ENCODE results near the gene PKHD1. TPM values are rescaled to one million over a fixed set of nuclear protein-coding genes. Genes with fewer than 3 reads are reported as not detected.

The PKHD1 gene, protein sequence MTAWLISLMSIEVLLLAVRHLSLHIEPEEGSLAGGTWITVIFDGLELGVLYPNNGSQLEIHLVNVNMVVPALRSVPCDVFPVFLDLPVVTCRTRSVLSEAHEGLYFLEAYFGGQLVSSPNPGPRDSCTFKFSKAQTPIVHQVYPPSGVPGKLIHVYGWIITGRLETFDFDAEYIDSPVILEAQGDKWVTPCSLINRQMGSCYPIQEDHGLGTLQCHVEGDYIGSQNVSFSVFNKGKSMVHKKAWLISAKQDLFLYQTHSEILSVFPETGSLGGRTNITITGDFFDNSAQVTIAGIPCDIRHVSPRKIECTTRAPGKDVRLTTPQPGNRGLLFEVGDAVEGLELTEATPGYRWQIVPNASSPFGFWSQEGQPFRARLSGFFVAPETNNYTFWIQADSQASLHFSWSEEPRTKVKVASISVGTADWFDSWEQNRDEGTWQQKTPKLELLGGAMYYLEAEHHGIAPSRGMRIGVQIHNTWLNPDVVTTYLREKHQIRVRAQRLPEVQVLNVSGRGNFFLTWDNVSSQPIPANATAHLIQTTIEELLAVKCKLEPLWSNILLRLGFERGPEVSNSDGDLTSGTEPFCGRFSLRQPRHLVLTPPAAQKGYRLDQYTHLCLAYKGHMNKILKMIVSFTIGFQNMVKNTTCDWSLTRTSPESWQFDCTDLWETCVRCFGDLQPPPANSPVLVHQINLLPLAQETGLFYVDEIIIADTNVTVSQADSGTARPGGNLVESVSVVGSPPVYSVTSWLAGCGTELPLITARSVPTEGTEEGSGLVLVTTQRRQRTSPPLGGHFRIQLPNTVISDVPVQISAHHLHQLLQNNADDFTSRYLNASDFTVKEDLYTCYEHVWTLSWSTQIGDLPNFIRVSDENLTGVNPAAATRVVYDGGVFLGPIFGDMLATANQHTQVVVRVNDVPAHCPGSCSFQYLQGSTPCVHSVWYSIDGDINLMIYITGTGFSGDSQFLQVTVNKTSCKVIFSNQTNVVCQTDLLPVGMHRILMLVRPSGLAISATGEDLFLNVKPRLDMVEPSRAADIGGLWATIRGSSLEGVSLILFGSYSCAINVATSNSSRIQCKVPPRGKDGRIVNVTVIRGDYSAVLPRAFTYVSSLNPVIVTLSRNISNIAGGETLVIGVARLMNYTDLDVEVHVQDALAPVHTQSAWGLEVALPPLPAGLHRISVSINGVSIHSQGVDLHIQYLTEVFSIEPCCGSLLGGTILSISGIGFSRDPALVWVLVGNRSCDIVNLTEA (N-terminal part only)
- total RNA-seq (ENCODE audit: insufficient read depth, low replicate concordance): 1.7 TPM

DNA sequence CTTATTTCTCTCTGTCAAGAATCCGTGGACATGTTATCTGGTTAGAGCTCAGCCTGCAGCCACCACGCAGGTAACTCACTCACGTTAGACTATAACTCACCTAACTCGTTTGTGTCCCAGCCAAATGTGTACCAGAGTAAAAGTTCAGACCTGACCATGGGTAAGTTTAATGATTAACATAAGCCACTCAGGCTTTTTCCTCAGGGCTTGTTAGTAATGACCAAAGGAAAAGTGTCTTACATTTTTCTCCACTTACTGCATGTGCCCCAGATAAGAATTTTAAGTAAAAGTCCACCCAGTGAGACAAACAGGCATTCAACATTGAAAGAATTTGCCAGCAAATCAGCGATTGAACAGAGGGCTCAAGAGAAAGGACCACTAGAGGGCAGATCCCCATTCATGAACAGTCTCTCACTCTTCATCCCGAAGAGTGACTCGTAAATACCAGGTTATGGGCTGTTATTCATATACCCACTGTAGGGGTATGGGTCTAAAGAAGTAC, at the start of gene PKHD1:
TSS of gene PKHD1 (minus strand) at position 116 of the 502 bp plus-strand sequence. CDS start 2,680 bp downstream, outside the sequence.
- DNase-seq (ENCODE audit: low spot score): no peak

DNA sequence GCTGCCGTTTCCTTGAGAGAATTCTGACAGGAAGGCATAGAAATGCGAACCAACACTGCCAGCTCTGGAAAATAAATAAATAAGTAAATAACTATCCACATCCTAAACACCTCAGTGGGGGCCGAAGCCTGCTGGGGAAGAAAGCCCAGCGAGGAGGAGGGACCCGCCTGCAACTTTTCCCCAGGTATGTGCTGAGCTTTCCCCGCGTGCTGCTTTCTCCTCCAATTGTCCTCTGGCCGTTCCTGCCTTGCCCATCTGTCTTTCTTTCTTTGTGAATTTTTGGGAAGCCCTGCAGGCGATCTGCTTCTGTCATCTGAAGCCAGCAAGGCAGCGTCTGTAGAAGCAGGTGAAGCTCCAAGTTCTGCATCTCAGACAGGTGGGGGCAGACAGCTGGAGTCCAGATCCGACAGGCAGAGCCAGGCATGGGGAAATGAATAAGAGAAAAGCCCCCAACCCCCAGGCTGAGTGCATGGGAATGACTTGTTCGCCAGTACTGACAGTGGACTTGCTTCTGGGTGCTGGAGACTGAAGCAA, 49.6 kb upstream of the PKHD1 start:
- no peak for DNase-seq (ENCODE audit: low spot score)

DNA sequence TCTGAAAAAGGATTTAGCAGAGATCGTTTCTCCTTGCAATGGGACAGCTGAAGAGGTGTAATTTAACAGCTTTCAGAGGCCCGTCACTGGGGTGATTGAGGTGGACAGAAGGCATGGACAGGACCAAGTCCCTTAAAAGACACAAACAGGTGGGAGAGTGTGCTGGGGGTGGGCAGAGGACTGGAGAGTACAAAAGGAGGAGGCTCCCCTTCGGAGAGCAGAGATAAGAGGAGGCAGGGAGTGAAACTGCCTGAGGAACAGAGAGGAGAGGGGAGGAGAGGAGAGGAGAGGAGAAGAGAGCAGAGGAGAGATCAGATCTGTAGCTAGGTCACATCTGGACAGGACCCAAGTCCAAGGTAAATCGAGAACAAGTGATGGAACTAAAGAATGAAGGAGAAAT, 48.6 kb upstream of the PKHD1 start:
- no peak for DNase-seq (ENCODE audit: low spot score)

DNA sequence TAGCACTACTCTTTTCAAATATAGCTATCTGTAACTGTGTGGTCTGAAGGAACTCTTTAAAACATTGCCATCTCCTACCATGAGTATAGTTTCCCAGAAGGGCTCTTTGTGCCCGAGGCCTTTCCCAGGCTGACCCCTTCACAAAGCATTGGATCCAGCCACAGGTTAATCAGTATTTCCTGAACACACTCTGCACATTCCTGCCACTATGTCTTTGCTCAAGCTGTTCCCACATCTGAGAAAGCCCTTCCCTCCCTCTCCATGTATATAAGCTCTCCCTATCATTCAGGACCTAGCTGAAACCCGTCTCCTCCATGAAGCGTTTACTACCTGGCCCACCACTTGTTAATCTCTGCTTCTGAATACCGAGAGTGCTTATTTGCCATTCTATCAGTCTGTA, 47.8 kb upstream of the PKHD1 start:
- DNase-seq (ENCODE audit: low spot score): no peak

DNA sequence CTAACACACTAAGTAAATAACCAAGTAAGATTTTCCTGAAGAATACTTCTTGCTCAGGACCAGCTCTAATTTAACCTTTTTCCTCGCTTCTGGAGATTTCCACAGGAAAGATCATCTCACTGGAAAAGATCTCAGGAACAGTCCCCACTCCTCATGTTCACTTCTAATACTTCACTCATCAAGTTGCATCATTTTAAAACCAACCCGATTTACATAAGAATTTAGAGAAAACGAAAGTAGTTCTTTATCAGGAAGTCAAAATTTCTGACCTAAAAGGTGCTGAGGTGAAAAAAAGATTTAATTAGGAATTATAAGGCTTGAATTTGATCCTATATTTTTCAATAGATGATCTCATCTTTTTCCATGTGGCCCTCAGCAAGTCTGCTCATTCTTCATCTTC, 46.6 kb upstream of the PKHD1 start:
- no peak for DNase-seq (ENCODE audit: low spot score)

DNA sequence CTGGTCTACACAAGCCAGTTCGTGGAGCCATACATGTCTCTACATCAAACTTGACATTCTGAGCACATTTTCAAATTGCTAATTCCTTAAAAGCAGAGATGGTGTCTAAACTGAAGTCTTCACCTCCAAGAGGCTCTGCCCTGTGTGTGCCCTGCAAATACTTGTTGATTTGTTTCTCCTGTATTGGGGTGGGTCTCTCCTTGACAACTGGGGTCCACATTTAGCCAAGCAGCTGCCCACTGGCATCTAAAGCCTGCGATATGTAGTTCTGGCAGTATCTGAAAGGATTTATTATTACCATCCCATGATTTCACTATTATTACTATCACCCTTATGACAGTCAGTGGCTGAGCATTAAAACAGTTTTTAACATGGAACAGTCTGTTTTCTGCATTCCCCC, 45.9 kb upstream of the PKHD1 start:
- DNase-seq (ENCODE audit: low spot score): no peak

DNA sequence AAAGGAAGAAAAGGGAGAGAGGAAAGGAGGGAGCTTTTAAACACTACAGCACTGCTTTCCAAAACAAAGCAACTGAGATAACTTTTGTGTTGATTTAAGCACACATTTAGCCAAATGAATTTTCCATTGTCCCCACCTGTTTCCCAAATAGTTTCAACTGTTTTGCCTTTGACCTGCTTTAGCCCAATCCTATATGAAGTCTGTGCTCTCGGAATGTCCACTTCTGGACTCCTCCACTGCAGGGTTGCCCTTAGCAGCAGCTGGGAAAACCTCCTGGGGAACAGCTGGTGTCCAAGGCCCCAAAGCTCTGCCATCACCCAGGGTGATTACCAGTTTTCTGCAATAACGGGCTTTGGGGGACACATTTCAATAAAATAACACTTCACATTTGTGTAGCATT, 44.9 kb upstream of the PKHD1 start:
- DNase-seq (ENCODE audit: low spot score): no peak

DNA sequence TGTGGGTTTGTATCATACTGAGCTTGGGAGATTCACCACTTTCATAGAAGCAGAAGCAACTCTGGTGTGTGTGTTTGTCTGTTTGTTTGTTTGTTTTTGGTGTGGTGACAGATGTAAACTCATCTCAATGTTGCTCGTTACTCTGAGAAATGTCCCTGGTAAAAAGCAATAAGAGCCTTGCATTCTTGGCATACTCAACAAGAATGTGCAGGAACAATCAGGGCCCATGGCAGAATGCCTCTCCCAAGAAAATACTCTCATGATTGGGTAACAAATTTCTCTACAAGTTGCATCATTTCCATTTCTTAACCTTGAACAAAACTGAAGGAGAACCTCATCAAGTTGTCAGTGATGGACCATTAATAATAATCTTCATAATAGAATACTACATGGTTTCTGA, 43.0 kb upstream of the PKHD1 start:
- no peak for DNase-seq (ENCODE audit: low spot score)

DNA sequence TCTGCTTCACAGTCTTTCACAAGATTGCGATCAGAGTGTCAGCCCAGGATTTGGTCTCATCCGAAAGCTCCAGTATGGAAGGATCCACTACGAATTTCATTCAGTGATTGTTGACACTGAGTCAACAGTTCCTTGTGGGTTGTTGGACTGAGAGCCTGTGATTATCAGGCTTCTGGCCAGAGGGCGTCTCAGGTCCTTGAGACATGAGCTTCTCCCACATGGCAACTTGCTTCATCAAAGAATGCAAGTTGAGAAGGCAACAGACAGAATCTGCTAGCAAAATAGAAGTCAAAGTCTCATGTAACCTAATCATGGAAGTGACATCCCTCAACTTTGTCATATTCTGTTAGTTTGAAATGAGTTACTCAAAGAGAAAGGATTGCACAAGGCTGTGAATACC, 40.5 kb upstream of the PKHD1 start:
- DNase-seq (ENCODE audit: low spot score): no peak

DNA sequence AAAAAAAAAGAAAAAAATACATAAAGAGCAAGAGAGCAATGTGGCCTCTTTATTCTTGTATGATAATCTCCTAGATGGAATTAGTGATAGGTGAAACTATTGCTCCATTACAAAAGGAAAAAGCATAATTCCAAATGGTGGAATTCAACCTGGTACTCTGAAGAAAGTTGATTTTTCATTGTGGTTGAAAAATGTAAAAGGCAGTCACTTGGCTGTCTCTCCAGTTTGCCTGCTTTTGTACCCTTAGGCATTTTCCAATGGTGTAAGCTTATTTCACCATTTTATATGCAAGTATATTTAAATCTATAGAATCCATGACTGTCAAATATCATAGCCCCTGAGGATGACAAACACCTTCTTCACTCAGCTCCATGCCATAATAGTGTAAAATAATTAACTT, 38.8 kb upstream of the PKHD1 start:
- DNase-seq (ENCODE audit: low spot score): no peak

DNA sequence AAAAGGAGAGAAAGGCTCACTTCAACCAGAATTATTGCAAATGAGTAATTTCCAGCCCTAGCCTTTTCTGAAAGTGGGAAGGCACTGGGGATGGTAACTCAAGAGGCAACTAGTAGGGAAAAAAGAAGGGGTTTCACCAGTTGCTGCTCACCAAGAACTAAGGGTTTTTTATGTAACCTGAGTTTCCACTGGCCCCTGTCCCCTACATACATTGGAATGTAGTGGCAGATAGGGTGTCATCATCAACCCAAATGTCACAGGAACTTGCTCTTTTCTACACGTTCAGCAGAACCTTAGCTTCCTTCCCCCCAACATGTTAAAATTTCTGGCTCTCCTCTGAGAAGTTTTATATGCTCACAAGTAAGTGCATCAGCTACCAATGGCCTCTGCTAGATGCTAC, 38.2 kb upstream of the PKHD1 start:
- DNase-seq (ENCODE audit: low spot score): no peak

DNA sequence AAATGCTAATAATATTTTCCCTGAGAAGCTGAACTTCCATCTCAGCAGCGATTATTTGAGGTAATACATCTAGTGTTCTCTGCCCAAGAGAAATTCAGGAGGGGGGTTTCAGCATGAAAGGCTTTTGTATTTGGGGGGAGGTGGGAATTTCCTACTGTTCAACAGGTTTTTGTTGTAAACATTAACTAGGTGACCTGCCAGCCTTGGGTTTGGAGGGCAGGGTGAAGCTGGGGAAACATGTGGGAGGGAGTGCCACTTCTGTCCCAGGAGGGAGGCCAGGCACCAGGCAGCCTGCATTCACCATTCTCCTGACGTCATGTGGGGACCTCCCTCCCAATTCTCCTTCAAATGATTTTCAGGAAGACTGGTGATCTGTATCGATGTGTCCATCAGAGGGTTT, 37.7 kb upstream of the PKHD1 start:
- DNase-seq (ENCODE audit: low spot score): no peak

DNA sequence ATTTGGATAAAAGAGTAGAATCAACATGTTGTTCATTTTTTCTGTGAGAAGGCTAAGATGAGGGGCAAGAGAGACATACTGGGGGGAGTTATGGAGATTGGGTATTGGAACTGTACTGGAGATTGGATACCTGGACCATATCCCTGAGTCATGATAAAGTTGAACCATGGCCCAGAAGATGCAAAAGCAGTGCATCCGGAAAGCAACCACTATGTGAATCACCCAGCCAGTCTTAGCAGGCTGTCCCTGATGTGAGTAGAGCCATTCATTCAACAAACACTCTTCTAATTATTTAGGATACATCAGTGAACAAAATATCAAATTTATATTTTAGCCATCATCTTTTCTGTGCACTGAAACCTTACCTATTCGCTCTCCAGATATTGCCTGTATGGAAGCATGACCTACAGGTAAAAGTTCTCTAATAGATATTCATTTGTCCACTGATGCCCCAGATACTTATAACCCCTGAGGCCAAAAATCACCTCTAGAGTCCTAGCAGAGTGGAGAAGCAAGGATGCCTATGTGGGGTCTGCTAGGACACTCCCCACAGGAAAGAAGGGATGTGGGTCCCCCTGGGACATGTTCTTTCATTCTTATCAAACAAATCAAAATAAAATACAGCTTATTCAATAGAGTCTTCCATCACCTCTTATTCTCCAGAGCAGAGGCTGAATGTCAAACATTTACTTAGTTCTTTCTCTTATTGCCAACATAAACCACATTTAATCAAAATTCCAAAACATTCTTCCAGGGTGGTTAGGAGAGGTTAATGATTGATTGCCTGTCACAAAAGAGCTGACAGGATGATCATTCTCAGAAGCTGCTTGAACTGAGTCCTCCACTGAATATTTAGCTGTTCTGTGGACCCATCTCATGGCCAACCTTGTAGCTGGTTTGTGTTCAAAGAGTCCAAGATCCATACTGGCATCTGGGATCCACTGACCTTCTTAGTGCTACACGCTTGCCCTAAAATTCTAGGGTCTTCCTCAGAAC, 37.0 kb upstream of the PKHD1 start:
- DNase-seq (ENCODE audit: low spot score): no peak

DNA sequence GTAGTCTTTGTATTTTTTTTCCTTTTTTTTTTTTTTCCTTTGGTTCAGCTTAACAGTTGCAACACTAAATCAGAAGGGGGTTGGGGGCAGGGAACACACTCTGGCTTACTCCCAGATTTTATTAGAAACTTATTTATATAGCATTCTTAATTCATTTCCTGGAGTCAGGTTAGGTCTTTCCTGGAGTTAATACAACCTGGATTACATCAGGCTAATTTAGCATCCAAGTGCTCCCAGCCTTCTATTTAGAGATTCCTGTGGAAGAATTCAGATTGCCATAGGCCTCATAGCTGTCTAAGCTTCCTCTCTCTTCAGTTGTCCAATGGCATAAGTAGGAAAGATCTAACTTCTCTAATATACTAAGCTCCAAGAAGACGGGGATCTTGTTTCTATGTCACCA, 35.8 kb upstream of the PKHD1 start:
- DNase-seq (ENCODE audit: low spot score): no peak

DNA sequence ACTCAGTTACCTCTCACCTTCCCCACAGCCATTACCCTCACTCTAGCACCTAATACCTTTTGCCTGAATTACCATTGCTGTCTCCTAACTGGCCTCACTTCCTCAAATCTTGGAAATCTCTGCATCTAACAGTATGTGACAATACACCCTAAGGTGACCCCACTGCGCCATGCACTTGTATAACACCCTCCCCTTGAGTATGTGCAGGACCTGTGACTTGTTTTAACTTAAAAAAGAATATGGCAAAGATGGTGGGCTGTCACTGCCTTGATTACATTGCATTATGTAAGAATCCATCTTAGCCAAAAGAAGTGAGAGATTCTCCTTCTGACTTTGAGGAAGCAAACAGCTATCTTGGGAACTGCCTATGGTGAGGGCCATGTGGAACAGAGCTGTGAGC, 29.9 kb upstream of the PKHD1 start:
- no peak for DNase-seq (ENCODE audit: low spot score)

DNA sequence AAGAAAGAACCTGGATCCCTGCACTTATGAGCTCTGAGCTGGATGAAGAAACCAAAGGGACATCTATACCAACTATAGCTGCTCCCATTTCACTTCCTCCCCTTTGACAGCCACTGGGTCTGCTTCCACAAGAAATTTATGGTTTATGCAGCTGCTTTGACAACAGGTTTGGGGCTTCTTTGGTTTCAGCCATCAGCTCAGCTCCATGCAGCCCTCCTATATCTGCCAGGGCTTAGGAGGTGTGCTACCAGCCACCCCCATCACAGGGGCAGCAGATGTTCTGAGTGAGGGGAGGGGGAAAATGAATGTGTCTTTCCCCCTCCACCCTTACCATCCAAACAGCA, 29.2 kb upstream of the PKHD1 start:
- DNase-seq (ENCODE audit: low spot score): no peak

DNA sequence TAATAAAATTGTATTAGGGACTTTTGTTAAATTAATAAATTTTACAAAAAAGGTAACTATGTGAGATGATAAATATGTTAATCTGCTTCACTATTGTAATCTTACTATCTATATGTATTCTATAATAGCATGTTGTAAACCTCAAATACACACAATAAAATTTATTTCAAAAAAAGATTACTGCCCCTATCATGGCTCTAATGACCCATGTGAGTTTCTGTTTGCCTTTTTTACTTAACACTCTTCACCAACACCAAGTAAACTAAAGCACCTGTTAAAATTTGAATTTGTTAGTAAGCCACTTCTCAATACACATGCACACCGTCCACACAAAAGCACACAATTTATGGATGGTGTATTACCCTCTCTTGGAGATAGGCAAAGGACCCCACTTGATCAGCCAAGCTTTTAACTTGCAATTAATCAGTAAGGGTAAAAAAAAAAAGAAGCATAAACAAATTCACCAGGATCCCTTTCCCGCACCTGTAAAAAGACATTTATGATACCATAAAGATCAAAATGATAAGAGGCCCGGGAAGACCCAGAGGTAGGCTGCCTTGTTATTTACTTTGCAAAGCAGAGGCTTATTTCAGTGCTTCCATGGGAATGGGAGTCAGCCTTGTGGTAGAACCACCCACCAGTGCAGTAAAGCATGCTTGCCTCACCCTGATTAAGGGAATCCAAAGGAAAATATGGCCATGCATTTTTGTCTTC, 28.6 kb upstream of the PKHD1 start:
- no peak for DNase-seq (ENCODE audit: low spot score)

DNA sequence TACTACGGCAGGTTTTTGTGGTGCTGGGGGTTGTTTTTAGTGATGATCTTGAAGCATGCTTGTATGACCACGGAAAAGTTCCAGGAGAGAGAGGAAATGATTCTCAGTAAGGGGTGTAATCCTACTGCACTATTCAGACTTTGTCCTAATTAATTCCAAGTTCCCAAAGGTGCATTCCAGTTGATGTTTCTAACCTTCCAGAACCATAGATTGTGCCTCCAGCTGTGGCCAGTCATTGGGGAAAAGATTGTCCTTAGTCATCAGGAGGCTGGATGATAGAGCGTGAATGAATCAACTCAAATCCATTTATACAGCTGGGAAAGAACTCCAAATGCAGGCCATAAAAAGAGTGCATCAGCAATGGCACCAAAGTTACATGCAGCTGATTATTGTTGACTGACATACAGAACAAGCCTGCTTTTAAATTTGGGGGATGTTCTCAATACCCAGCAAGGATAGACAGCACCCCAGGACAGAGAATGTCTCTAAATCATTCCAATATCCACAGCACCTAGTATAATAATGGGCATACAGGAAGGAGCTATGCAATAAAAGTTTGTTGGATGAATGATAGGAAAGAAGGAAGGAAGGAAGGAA, 27.8 kb upstream of the PKHD1 start:
- DNase-seq (ENCODE audit: low spot score): no peak

DNA sequence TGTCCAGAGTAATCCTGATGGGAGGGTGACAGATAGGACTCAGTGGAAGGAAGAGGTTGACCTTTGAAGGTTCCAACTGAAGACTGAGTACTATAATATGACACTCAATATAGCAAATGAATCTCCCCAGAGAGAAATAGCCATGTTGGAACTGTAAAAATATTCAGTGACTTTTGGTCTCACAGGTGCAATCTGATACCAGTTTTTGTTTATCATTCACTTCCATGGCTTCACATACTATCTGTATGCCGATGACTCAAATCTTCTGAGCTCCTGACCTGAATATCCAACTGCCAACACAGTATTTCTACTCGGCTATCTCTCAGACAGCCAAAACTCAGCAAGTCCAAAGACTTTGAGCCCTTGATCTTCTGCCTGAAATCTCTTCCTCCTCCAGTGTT, 21.8 kb upstream of the PKHD1 start:
- peak; percentile 69 for DNase-seq (ENCODE audit: low spot score)
